Lung (tissue), 12 donors: ENCODE measurements around the gene COA4. TPM values are rescaled to one million over a fixed set of nuclear protein-coding genes. Genes with fewer than 3 reads are reported as not detected.

Source experiments
- ATAC-seq: fragments of 200-7000 bp; cut with Tn5 transposase; one replicate; pipeline ENCODE4 v1.9.1; 2020; ENCODE audit warnings: moderate number of reproducible peaks; ENCODE audit not compliant: insufficient read depth, low FRiP score
- DNase-seq, 3 donors: peaks; one replicate each; pipeline ENCODE4 v3.0.0-alpha.2; 2013 to 2017
- H3K27ac ChIP-seq, 2 donors: one replicate each; pipeline ENCODE4 v1.5.1; 2013; ENCODE audit warnings: mild to moderate bottlenecking in 2 of 2, moderate library complexity in 2 of 2, control low read depth in 1 of 2, inconsistent platforms in 1 of 2, low read depth in 1 of 2, low read length in 1 of 2
- H3K27me3 ChIP-seq, 3 donors: one replicate each; pipeline ENCODE4 v1.5.1; 2013; ENCODE audit warnings: low read length in 2 of 3; ENCODE audit not compliant: control insufficient read depth in 3 of 3, insufficient read depth in 3 of 3
- H3K36me3 ChIP-seq, 4 donors: one replicate each; pipeline ENCODE4 v1.5.1; 2013; ENCODE audit warnings: low read length in 4 of 4, mild to moderate bottlenecking in 1 of 4, moderate library complexity in 1 of 4; ENCODE audit not compliant: control insufficient read depth in 4 of 4, insufficient read depth in 4 of 4
- H3K4me1 ChIP-seq, 5 donors: one replicate each; pipeline ENCODE4 v1.5.1; 2013; ENCODE audit warnings: low read length in 5 of 5, mild to moderate bottlenecking in 2 of 5, moderate library complexity in 1 of 5; ENCODE audit not compliant: control insufficient read depth in 5 of 5, insufficient read depth in 5 of 5
- H3K4me3 ChIP-seq: one replicate; pipeline ENCODE4 v1.5.1; 2013; ENCODE audit warnings: mild to moderate bottlenecking, control low read depth, moderate library complexity
- H3K9ac ChIP-seq, 2 donors: one replicate each; pipeline ENCODE4 v1.5.1; 2013; ENCODE audit warnings: low read length in 2 of 2, control low read depth in 1 of 2; ENCODE audit not compliant: insufficient read depth in 1 of 2
- H3K9me3 ChIP-seq, 4 donors: one replicate each; pipeline ENCODE4 v1.5.1; 2013; ENCODE audit warnings: low read length in 3 of 4, mild to moderate bottlenecking in 1 of 4, moderate library complexity in 1 of 4; ENCODE audit not compliant: control insufficient read depth in 4 of 4, insufficient read depth in 3 of 4
- CTCF ChIP-seq: IDR thresholded peaks from 2 replicates; pipeline ENCODE4 v1.5.1; 2012; ENCODE audit warnings: mild to moderate bottlenecking; ENCODE audit errors: control extremely low read depth, extremely low read depth
- WGBS, 2 donors: extraction: QIAGEN DNeasy Blood & Tissue Kit; methylation state at CpG; one replicate each; pipeline ENCODE4 v1.1.7; 2013; 5-methylcytosine and 5-hydroxymethylcytosine counted together
- polyA plus RNA-seq, 2 donors: library from polyadenylated mRNA; stranded (reverse); fragments of 200-250 nt; gene quantifications; one replicate each; pipeline ENCODE4 v1.2.1, GENCODE V29; 2013
- total RNA-seq, 2 donors: library from RNA; depleted of rRNA in 1 of 2; stranded (reverse); fragments of >200 nt in 1 of 2; gene quantifications; one replicate each; pipeline ENCODE4 v1.2.1, GENCODE V29; 2014 to 2021
- donor health status: control.
- donor health status: control.
- donor health status: Bipolar disorder and iron deficiency.
- donor health status: healthy.
- donor health status: DM: yes; HTN: yes; CAD: no.

The COA4 gene
- total and polyA plus RNA-seq, 4 donors, result 40.0 to 105 (median 70.2) TPM

GRCh38 chr11:73833067-73833466 lies 43.6 kb downstream of the COA4 start:
- Histone ChIP-seq H3K27ac (no peak overlapping the region), H3K36me3 (peaks cover 0 to 14% (median 6%) of the 10 kb centered on the region in 4 donors), H3K27me3 (no peaks in the 10 kb centered on the region), H3K4me3 (no peak overlapping the region), H3K9ac (no peak overlapping the region), H3K9me3 (no peaks in the 10 kb centered on the region), H3K4me1 (no peaks in the 10 kb centered on the region)
- no peak for TF ChIP-seq CTCF
- no peak for DNase-seq
- WGBS, 2 donors, result 79 to 87% methylated on average over 2 of the region's 2 CpGs
- ATAC-seq, result no peak

GRCh38 chr11:73830261-73830660 lies 46.4 kb downstream of the COA4 start:
- TF ChIP-seq CTCF, result no peak
- H3K36me3 ChIP-seq, result peaks cover 5 to 20% (median 11%) of the 10 kb centered on the region in 4 donors

More at GRCh38 chr11:73830261-73830660, 46.4 kb downstream of the COA4 start:
- Histone ChIP-seq H3K27me3 (no peaks in the 10 kb centered on the region), H3K4me1 (no peaks in the 10 kb centered on the region), H3K27ac (no peak overlapping the region), H3K9ac (no peak overlapping the region), H3K9me3 (no peaks in the 10 kb centered on the region), H3K4me3 (no peak overlapping the region)
- 92% methylated on average over 1 of the region's 1 CpG for WGBS, 2 donors
- no peak for DNase-seq
- no peak for ATAC-seq

Other genes with a start within 250 kb of the COA4 start
- 10 to 100 TPM in 1 of 2 donors, 1 to 10 TPM in 1; 9.6 to 38.8 TPM for gene PLEKHB1, start 230.3 kb downstream of the COA4 start, total RNA-seq
- 10 to 100 TPM in 1 of 2 donors, 1 to 10 TPM in 1; 8.1 to 14.2 TPM for gene PLEKHB1, start 230.3 kb downstream of the COA4 start, polyA plus RNA-seq
- 100 to 1,000 TPM in 1 of 2 donors, 10 to 100 TPM in 1; 93.2 to 159 TPM for gene RAB6A, start 115.8 kb downstream of the COA4 start, total RNA-seq
- gene RAB6A, start 115.8 kb downstream of the COA4 start, polyA plus RNA-seq, result 10 to 100 TPM; 45.8 to 70.3 TPM
- 10 to 100 TPM; 24.7 to 37.3 TPM for gene MRPL48, start 89.0 kb downstream of the COA4 start, total RNA-seq
- gene MRPL48, start 89.0 kb downstream of the COA4 start, polyA plus RNA-seq, result 10 to 100 TPM; 20.5 to 38.1 TPM
- gene PAAF1, start 153 bp upstream of the COA4 start, total RNA-seq, result 10 to 100 TPM; 14.6 to 23.3 TPM
- gene PAAF1, start 153 bp upstream of the COA4 start, polyA plus RNA-seq, result 10 to 100 TPM; 10.2 to 13.3 TPM
- gene DNAJB13, start 74.2 kb upstream of the COA4 start, total RNA-seq, result 10 to 100 TPM in 1 of 2 donors, 1 to 10 TPM in 1; 6.1 to 11.9 TPM
- 1 to 10 TPM; 5.4 to 6.7 TPM for gene DNAJB13, start 74.2 kb upstream of the COA4 start, polyA plus RNA-seq
- 100 to 1,000 TPM in 1 of 2 donors, 10 to 100 TPM in 1; 74.1 to 207 TPM for gene UCP2, start 106.0 kb upstream of the COA4 start, total RNA-seq
- 100 to 1,000 TPM in 1 of 2 donors, 10 to 100 TPM in 1; 44.7 to 203 TPM for gene UCP2, start 106.0 kb upstream of the COA4 start, polyA plus RNA-seq
- 1 to 10 TPM; 1.7 to 2.8 TPM for gene UCP3, start 132.2 kb upstream of the COA4 start, total RNA-seq
- 1 to 10 TPM; 1.0 to 1.9 TPM for gene UCP3, start 132.2 kb upstream of the COA4 start, polyA plus RNA-seq